RKO (cell line): ENCODE measurements around the gene SMIM27.
"Not testable (repeated sequence)": the region's sequence is repeated elsewhere in the genome, so short reads cannot be mapped to it uniquely, and the experiment has no call there.

ENCODE experiments used
- DNase-seq: peaks from one replicate; pipeline ENCODE4 v3.0.0-alpha.2; 2016; ENCODE audit warnings: low spot score

The SMIM27 gene

DNA sequence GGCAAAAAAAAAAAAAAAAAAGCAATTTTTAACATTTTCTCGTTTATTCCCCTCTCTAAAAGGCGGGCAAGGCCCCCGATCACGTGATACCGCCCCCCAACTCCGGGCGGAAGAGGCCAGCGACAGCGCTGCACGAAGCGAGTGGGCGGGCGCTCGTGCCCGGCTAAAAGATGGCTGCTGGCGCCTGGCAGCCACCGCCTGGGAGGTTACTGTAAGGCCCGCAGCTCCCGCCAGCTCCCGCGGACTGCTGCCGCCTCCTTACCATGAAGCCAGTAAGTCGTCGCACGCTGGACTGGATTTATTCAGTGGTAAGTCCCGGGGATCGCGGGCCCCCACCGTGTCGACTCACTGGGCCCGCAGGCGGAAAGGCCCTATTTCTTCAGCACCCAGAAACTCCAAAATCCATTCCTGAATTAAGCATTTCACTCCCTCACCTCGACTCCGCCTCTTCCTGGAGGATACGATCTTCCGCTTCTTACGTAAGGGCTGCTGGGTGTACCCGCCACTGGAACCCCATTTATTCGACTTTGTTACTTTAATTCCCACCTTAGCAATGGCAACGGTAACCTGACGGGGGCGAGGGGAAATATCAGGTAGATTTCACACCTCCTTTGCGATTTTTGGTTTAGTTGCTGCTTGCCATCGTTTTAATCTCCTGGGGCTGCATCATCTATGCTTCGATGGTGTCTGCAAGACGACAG, at the start of gene SMIM27, which contains the start of gene TOPORS:
Gene SMIM27, plus strand, starts transcription at position 156 of the 701 bp plus-strand sequence. Its CDS starts 108 bp downstream, at position 264.
Gene TOPORS, minus strand, starts transcription at position 415 of the 701 bp plus-strand sequence. Its CDS starts 150 bp downstream, at position 265.
- DNase-seq = peak; percentile 92

- DNase-seq = peak; percentile 49
Measured at GRCh38 chr9:32502464-32502863, 49.7 kb upstream of the SMIM27 start.

DNA sequence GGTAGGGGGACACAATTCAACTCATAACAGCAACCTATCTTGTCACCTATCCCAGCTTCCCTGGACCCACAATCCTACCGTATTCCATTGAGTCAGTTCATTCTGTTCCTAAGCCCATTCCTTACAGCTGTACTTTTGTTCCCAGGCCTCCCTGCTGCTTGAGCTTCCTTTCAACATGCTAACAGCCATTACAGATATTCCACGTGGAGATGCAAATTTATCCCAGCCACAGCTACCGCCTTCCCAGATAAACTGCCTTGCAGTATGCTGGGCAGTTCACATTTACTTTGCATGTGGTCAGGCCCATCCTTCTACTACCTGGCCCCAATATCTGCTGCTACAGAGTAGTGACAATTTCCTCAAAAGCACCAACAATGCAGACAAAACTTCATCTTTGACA, 49.1 kb upstream of the SMIM27 start:
- no peak for DNase-seq

GRCh38 chr9:32508728-32509127, 43.4 kb upstream of the SMIM27 start:
- no peak for DNase-seq

- DNase-seq = no peak
Measured at GRCh38 chr9:32516241-32516640, 35.9 kb upstream of the SMIM27 start.

- no peak for DNase-seq
Measured at GRCh38 chr9:32518276-32518675, 33.9 kb upstream of the SMIM27 start.

DNA sequence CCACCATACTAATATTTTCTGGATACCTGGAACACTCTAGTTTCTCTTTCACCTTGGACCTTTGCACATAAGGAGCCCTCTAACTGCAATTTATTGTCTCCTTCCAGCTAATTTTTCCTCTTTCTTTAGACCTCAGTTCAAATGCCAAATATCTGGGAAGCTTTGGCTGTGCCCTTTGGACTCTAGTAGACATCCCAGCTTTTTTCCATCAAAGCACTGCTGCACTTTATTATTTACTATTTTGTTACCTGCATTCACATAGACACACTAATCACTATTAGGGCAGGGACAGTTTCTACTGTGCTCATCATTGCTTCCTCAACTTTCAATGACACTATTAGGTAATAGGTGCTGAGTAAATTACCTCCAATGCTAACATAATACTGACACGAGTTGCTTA, 28.2 kb upstream of the SMIM27 start:
- DNase-seq = no peak

- DNase-seq = not testable (repeated sequence)
Measured at GRCh38 chr9:32524558-32524891, 27.6 kb upstream of the SMIM27 start.

- peak; percentile 13 for DNase-seq
Measured at GRCh38 chr9:32524892-32525708, 27.0 kb upstream of the SMIM27 start.

DNA sequence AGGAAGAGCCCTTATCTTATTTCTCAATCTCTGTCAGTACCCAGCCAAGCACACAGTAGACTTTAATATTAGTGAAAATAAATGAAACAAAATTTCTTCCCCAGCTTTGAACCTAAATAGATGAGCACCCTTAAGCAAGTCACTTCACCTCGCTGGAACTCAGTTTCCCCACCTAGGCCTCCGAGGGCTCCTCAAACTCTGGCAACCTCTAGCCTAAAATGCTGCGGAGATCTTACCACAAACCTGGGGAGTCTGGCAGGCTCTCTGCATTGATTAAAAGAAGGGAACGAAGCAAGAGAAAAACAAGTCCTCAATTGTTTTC, 26.5 kb upstream of the SMIM27 start:
- DNase-seq = no peak

GRCh38 chr9:32526041-32526706, 26.0 kb upstream of the SMIM27 start, which contains the start of gene RIGI:
TSS of gene RIGI (minus strand) at chr9:32526196. CDS start at chr9:32526166, 30 bp downstream.
- peak; percentile 94 for DNase-seq

DNA sequence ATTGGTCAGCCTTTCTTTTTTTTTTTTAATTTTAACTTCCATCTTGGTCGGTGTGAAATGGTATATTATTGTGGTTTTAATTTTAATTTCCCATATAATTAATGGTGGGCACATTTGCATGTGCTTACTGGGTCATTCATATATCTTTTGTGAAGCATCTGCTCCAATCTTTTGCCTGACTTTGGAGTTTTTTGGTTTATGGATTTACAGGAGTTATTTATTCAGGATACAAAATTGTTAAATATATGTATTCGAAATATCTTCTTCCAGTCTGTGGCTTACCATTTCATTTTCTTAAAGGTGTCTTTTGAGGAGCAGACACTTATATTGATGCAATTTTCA, 25.4 kb upstream of the SMIM27 start:
- no peak for DNase-seq

GRCh38 chr9:32533336-32533735, 18.8 kb upstream of the SMIM27 start:
- DNase-seq = no peak

DNA sequence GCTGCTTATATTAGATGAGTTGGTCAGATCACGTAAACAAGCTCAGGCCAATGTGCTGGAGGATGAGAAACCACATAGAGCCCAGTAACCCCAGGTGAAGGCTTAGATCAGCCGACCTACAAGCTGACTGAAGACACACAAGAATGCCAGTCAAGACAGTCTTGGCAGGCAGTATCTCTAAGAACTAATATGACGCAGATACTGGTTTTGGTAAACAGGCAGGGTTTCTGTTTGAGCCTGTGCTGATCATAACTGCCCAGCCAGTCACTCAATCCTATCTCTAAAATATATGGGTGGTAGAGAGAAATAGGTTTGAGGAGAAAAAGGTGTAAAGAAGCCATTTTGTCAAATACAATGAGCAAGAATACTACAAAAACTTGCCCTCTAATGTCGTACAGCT, 18.3 kb upstream of the SMIM27 start:
- DNase-seq = no peak

DNA sequence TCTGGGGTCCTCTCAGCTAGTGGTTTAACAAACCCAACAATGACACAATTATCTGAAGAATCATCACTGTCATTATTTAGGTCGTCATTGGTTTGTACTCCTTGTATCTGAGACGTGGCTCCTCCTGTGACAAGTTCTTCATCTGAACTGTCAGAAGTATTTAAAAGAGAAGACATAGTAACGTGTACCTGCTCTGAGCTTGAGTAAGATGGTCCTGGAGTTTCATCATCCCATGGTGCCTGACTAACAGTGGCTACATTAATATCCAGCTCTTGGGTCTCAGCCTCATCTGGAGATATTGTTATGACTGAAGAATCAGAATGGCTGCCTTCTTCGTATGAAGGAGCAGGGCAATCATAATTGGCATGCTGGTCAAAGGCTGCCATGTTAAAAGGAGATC, 9.1 kb upstream of the SMIM27 start:
- DNase-seq = no peak

DNA sequence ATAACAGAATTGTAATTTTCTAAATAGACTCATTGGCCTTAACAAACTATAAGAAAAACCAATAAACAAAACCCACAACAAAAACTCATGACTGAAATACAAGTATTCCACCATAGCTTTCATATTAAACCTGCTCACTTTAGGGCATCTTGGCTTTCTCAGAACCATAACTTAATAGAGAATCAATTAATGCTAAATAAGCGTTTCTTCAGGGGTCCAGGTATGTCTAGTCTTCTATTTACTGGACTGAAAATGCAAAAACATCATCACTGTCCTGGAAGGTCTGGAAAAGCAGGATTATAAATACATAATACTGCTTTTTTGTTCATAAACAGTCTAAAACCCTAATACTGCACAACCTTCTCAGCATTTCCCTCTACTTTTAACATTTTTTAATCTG, 6.2 kb upstream of the SMIM27 start:
- no peak for DNase-seq

GRCh38 chr9:32548213-32548612, 3.9 kb upstream of the SMIM27 start:
- not testable (repeated sequence) for DNase-seq

DNA sequence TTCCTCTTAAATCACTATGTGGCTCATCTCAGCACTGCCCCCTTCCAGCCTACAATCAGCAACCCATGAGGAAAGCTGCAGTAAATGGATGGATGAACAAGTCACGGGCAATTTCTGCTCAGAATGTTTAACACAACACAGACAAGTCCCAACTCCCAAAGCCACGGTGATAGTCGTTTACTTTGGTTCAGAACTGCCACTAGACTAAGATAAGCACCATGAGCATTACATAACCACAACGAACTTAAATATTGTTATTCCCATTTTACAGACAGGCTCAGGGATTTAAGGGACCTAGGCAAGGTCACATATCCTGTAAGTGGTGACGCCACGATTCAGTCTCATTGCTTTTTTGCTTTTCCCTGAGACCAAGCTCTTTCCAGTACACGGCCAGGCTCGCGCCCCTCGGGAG, 2.0 kb upstream of the SMIM27 start:
- peak; percentile 57 for DNase-seq

GRCh38 chr9:32550562-32551275, 1.4 kb upstream of the SMIM27 start:
- peak; percentile 90 for DNase-seq

DNA sequence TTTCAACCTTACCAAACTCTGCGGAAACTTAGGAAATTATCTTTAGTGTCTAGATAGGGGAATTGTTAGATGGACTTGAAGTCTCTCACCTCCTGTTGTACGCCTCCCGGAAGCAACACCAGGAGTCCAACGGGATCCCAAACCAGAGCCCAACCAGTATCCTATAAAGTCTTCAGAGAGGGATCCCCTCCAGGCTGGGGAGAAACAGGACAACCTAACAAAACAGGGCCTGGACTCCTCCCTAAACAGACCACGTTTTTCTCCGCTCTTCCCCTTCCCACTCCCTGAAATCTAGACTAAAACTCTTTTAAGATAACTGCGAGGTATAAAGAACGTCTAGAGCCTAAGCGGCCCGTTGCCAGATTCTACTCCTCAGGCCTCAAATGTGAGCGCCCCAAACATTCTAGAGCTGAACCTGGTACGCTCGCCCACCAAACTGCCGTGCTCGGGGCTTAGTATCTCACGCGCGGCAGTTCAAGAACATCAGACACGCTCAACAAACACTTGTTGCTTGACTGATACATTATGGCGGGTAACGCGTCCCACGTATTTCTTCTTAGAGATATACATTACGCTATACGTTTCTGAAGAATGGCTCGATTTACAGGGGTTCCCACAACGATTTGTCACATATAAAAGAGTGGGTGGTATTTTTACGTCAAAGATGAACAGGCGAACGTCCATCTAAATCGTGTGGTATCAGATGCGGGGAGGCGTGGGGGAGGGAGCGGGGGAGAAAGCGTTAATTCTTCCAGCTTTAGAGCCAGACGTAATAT, 663 bp upstream of the SMIM27 start:
- peak; percentile 80 for DNase-seq

GRCh38 chr9:32554107-32554506, 2.0 kb downstream of the SMIM27 start:
- no peak for DNase-seq

GRCh38 chr9:32554591-32554990, 2.5 kb downstream of the SMIM27 start:
- DNase-seq = no peak
